ENCODE measurements around the gene ALKAL2.
"Not testable (repeated sequence)": the region's sequence is repeated elsewhere in the genome, so short reads cannot be mapped to it uniquely, and the experiment has no call there.

Gene ALKAL2

GRCh38 chr2:287911-288757, at the start of gene ALKAL2:
Gene ALKAL2, minus strand, starts transcription at chr2:288091. Its CDS starts 256 bp downstream, at chr2:287835.
- no peak for DNase-seq (ENCODE audit: low read depth in 2 of 2)

GRCh38 chr2:336949-337348, 49.1 kb upstream of the ALKAL2 start:
- not testable (repeated sequence) for DNase-seq (ENCODE audit: low read depth in 2 of 2)

- DNase-seq (ENCODE audit: low read depth in 2 of 2) = no peak
Observed at GRCh38 chr2:336360-336759, 48.5 kb upstream of the ALKAL2 start.

GRCh38 chr2:332592-332991, 44.7 kb upstream of the ALKAL2 start:
- DNase-seq (ENCODE audit: low read depth in 2 of 2) = no peak

GRCh38 chr2:328761-329160, 40.9 kb upstream of the ALKAL2 start:
- DNase-seq (ENCODE audit: low read depth in 2 of 2) = no peak

GRCh38 chr2:323035-323434, 35.1 kb upstream of the ALKAL2 start:
- DNase-seq (ENCODE audit: low read depth in 2 of 2) = no peak

- DNase-seq (ENCODE audit: low read depth in 2 of 2) = no peak
Observed at GRCh38 chr2:322326-322725, 34.4 kb upstream of the ALKAL2 start.

- no peak for DNase-seq (ENCODE audit: low read depth in 2 of 2)
Observed at GRCh38 chr2:320561-320960, 32.7 kb upstream of the ALKAL2 start.

GRCh38 chr2:319059-319600, 31.2 kb upstream of the ALKAL2 start:
- no peak for DNase-seq (ENCODE audit: low read depth in 2 of 2)

GRCh38 chr2:317501-318424, 29.9 kb upstream of the ALKAL2 start:
- DNase-seq (ENCODE audit: low read depth in 2 of 2) = no peak

- no peak for DNase-seq (ENCODE audit: low read depth in 2 of 2)
Observed at GRCh38 chr2:316381-316780, 28.5 kb upstream of the ALKAL2 start.

- not testable (repeated sequence) for DNase-seq (ENCODE audit: low read depth in 2 of 2)
Observed at GRCh38 chr2:315925-316324, 28.0 kb upstream of the ALKAL2 start.

GRCh38 chr2:314561-315336, 26.9 kb upstream of the ALKAL2 start:
- DNase-seq (ENCODE audit: low read depth in 2 of 2) = no peak

GRCh38 chr2:313991-314390, 26.1 kb upstream of the ALKAL2 start:
- no peak for DNase-seq (ENCODE audit: low read depth in 2 of 2)

- DNase-seq (ENCODE audit: low read depth in 2 of 2) = no peak
Observed at GRCh38 chr2:310994-311393, 23.1 kb upstream of the ALKAL2 start.

- DNase-seq (ENCODE audit: low read depth in 2 of 2) = no peak
Observed at GRCh38 chr2:309954-310510, 22.1 kb upstream of the ALKAL2 start.

- no peak for DNase-seq (ENCODE audit: low read depth in 2 of 2)
Observed at GRCh38 chr2:309148-309953, 21.5 kb upstream of the ALKAL2 start.

- no peak for DNase-seq (ENCODE audit: low read depth in 2 of 2)
Observed at GRCh38 chr2:305366-305765, 17.5 kb upstream of the ALKAL2 start.

GRCh38 chr2:296354-296753, 8.5 kb upstream of the ALKAL2 start:
- DNase-seq (ENCODE audit: low read depth in 2 of 2) = no peak

- DNase-seq (ENCODE audit: low read depth in 2 of 2) = no peak
Observed at GRCh38 chr2:295090-295489, 7.2 kb upstream of the ALKAL2 start.
